H1 (cell line): Measurements from ENCODE around the gene RPS27. TPM values are rescaled to one million over a fixed set of nuclear protein-coding genes. Genes with fewer than 3 reads are reported as not detected.

Source experiments
- CTCF ChIA-PET: fragments of 300-600 bp; sonication (Branson Sonifier 250); formaldehyde crosslinking; loops from one replicate; lab custom pipeline; 2021; ENCODE audit not compliant: partially characterized antibody; lab: Charles Lee
- POLR2A ChIA-PET: fragments of 300-600 bp; sonication (Branson Sonifier 250); formaldehyde crosslinking; loops from one replicate; lab custom pipeline; 2021; ENCODE audit warnings: inconsistent platforms; ENCODE audit not compliant: partially characterized antibody; lab: Charles Lee
- DNase-seq, 2 experiments: peaks; one replicate each; pipeline versions ENCODE4 v3.0.0 to v3.0.0-alpha.2; 2010 to 2022; ENCODE audit warnings: low spot score in 2 of 2, low read depth in 1 of 2, mixed read lengths in 1 of 2
- FAIRE-seq: peaks from 2 replicates; lab custom pipeline; 2011; peaks lifted over from hg19 to GRCh38; lab: Jason Lieb, UNC
- H2AFZ ChIP-seq: 2 replicates; pipeline ENCODE4 v1.8.1; 2012; ENCODE audit warnings: low read length, inconsistent platforms
- H2AK5ac ChIP-seq: 2 replicates; pipeline ENCODE4 v1.6.1; 2013; ENCODE audit warnings: low read depth, low read length
- H2BK120ac ChIP-seq: replicated peaks from 2 replicates; pipeline ENCODE3; 2013; ENCODE audit warnings: low read depth, low read length, inconsistent platforms
- H2BK12ac ChIP-seq: 2 replicates; pipeline ENCODE4 v1.6.1; 2013; ENCODE audit warnings: low read depth, low read length
- H2BK15ac ChIP-seq: 2 replicates; pipeline ENCODE4 v1.6.1; 2013; ENCODE audit warnings: low read length
- H2BK20ac ChIP-seq: 2 replicates; pipeline ENCODE4 v1.6.1; 2013; ENCODE audit warnings: low read length
- H2BK5ac ChIP-seq: 2 replicates; pipeline ENCODE4 v1.6.1; 2013; ENCODE audit warnings: low read depth, low read length
- H3K14ac ChIP-seq: 2 replicates; pipeline ENCODE4 v1.6.1; 2013; ENCODE audit warnings: inconsistent platforms; ENCODE audit not compliant: insufficient read length
- H3K18ac ChIP-seq: 2 replicates; pipeline ENCODE4 v1.6.1; 2013; ENCODE audit warnings: low read length; ENCODE audit errors: extremely low read depth
- H3K23ac ChIP-seq: 2 replicates; pipeline ENCODE4 v1.6.1; 2013; ENCODE audit warnings: inconsistent platforms; ENCODE audit not compliant: insufficient read length
- H3K23me2 ChIP-seq: 2 replicates; pipeline ENCODE4 v1.6.1; 2013; ENCODE audit warnings: low read depth, low read length
- H3K27ac ChIP-seq: 2 replicates; pipeline ENCODE4 v1.6.1; 2011; ENCODE audit warnings: low read depth, low read length, inconsistent platforms
- H3K27me3 ChIP-seq, 4 experiments: replicated peaks in 1 of 4; 1 replicate in 1 of 4; 2 replicates in 3 of 4; pipeline versions ENCODE4 v1.6.1 to v1.8.1; 2011 to 2013; ENCODE audit warnings: low read length in 3 of 4, mild to moderate bottlenecking in 3 of 4, inconsistent platforms in 2 of 4, mixed read lengths in 2 of 4, moderate library complexity in 1 of 4; ENCODE audit not compliant: control insufficient read depth in 3 of 4, insufficient read depth in 3 of 4; ENCODE audit errors: extremely low read depth in 1 of 4
- H3K36me3 ChIP-seq, 4 experiments: 2 replicates each; pipeline versions ENCODE4 v1.6.1 to v1.8.1; 2011 to 2013; ENCODE audit warnings: mild to moderate bottlenecking in 4 of 4, low read length in 3 of 4, moderate library complexity in 2 of 4, control low read depth in 1 of 4, inconsistent platforms in 1 of 4; ENCODE audit not compliant: insufficient read depth in 4 of 4, control insufficient read depth in 2 of 4
- H3K4ac ChIP-seq: replicated peaks from 2 replicates; pipeline ENCODE3; 2013; ENCODE audit warnings: low read length, low read depth, mixed read lengths, inconsistent platforms; ENCODE audit not compliant: insufficient read length
- H3K4me1 ChIP-seq, 4 experiments: replicated peaks in 1 of 4; 1 replicate in 1 of 4; 2 replicates in 3 of 4; pipeline versions ENCODE4 v1.6.1 to v1.8.1; 2011 to 2013; ENCODE audit warnings: low read length in 3 of 4, inconsistent platforms in 2 of 4, mixed read lengths in 1 of 4; ENCODE audit not compliant: insufficient read depth in 4 of 4, control insufficient read depth in 3 of 4
- H3K4me2 ChIP-seq, 2 experiments: 2 replicates each; pipeline versions ENCODE4 v1.6.1 to v1.8.1; 2011 to 2013; ENCODE audit warnings: low read depth in 2 of 2, low read length in 2 of 2, control low read depth in 1 of 2, inconsistent platforms in 1 of 2, mild to moderate bottlenecking in 1 of 2; ENCODE audit not compliant: insufficient read depth in 1 of 2
- H3K4me3 ChIP-seq, 4 experiments: fragments of 200-600, 300-600 bp in 1 of 4; sonication (generic), shearing (Covaris generic), sonication (Bioruptor Twin) in 1 of 4; 2 replicates each; pipeline versions ENCODE4 v1.5.1 to v1.8.1; 2011 to 2016; ENCODE audit warnings: low read length in 4 of 4, low read depth in 3 of 4, control low read depth in 2 of 4, inconsistent platforms in 2 of 4, mild to moderate bottlenecking in 2 of 4, mixed read lengths in 1 of 4, moderate library complexity in 1 of 4; ENCODE audit not compliant: insufficient read depth in 2 of 4; ENCODE audit errors: extremely low read depth in 1 of 4
- H3K56ac ChIP-seq: replicated peaks from 2 replicates; pipeline ENCODE3; 2013; ENCODE audit warnings: low read depth, mild to moderate bottlenecking, mixed read lengths, low read length, inconsistent platforms; ENCODE audit not compliant: insufficient read length
- H3K79me1 ChIP-seq: 2 replicates; pipeline ENCODE4 v1.6.1; 2013; ENCODE audit warnings: low read depth, low read length, control low read depth
- H3K79me2 ChIP-seq, 2 experiments: 2 replicates each; pipeline versions ENCODE4 v1.6.1 to v1.8.1; 2012 to 2013; ENCODE audit warnings: low read length in 2 of 2, mild to moderate bottlenecking in 2 of 2, inconsistent platforms in 1 of 2; ENCODE audit not compliant: insufficient read depth in 2 of 2, control insufficient read depth in 1 of 2
- H3K9ac ChIP-seq, 4 experiments: replicated peaks in 1 of 4; 1 replicate in 1 of 4; 2 replicates in 3 of 4; pipeline versions ENCODE4 v1.6.1 to v1.8.1; 2011 to 2013; ENCODE audit warnings: low read depth in 3 of 4, low read length in 3 of 4, control low read depth in 2 of 4, mild to moderate bottlenecking in 2 of 4, moderate library complexity in 2 of 4, inconsistent platforms in 1 of 4; ENCODE audit errors: extremely low read depth in 1 of 4
- H3K9me3 ChIP-seq, 2 experiments: 2 replicates each; pipeline versions ENCODE4 v1.6.1 to v1.8.1; 2012 to 2013; ENCODE audit warnings: mild to moderate bottlenecking in 2 of 2, moderate library complexity in 2 of 2, control low read depth in 1 of 2, inconsistent platforms in 1 of 2, low read depth in 1 of 2, low read length in 1 of 2, mixed read lengths in 1 of 2; ENCODE audit not compliant: insufficient read depth in 2 of 2
- H4K20me1 ChIP-seq, 2 experiments: replicated peaks in 1 of 2; 2 replicates each; pipeline versions ENCODE3 to v1.8.1; 2011 to 2013; ENCODE audit warnings: inconsistent platforms in 2 of 2, low read length in 2 of 2, mild to moderate bottlenecking in 1 of 2; ENCODE audit not compliant: insufficient read depth in 2 of 2, control insufficient read depth in 1 of 2
- H4K5ac ChIP-seq: 2 replicates; pipeline ENCODE4 v1.6.1; 2013; ENCODE audit warnings: low read length, low read depth, mixed read lengths, inconsistent platforms; ENCODE audit not compliant: insufficient read length
- H4K8ac ChIP-seq: 2 replicates; pipeline ENCODE4 v1.8.0; 2013; ENCODE audit warnings: mild to moderate bottlenecking, moderate library complexity, low read length, inconsistent platforms; ENCODE audit not compliant: insufficient read depth; ENCODE audit errors: extremely low read depth
- H4K91ac ChIP-seq: replicated peaks from 2 replicates; pipeline ENCODE3; 2013; ENCODE audit warnings: low read length, mixed read lengths, inconsistent platforms; ENCODE audit not compliant: insufficient read length
- BCL11A ChIP-seq, 2 experiments: IDR thresholded peaks; one replicate each; pipeline ENCODE4 v1.6.1; 2011; ENCODE audit warnings: low read depth in 2 of 2, low read length in 2 of 2, mild to moderate bottlenecking in 2 of 2
- EP300 ChIP-seq, 2 experiments: IDR thresholded peaks; 1 replicate in 1 of 2; 2 replicates in 1 of 2; pipeline ENCODE4 v1.6.1; 2011 to 2012; ENCODE audit warnings: low read depth in 2 of 2, low read length in 2 of 2, mild to moderate bottlenecking in 2 of 2, borderline replicate concordance in 1 of 2, inconsistent platforms in 1 of 2, moderate library complexity in 1 of 2
- KDM5A ChIP-seq: fragments of 200-600 bp; IDR thresholded peaks from 2 replicates; pipeline ENCODE4 v1.7.1; 2012; ENCODE audit warnings: mild to moderate bottlenecking, low read length, inconsistent platforms, mixed read lengths
- MAFK ChIP-seq: IDR thresholded peaks from 2 replicates; pipeline ENCODE4 v1.6.1; 2012; ENCODE audit warnings: low read depth, mild to moderate bottlenecking, improper control_type of control experiment, low read length
- NANOG ChIP-seq: IDR thresholded peaks from 2 replicates; pipeline ENCODE4 v1.6.1; 2011; ENCODE audit warnings: low read length, low read depth, mild to moderate bottlenecking, inconsistent platforms; ENCODE audit not compliant: insufficient read depth, poor library complexity, severe bottlenecking
- PHF8 ChIP-seq: fragments of 200-600 bp; sonication (generic); conservative IDR thresholded peaks from 2 replicates; pipeline ENCODE4 v1.7.1; 2012; ENCODE audit warnings: low read depth, mild to moderate bottlenecking, inconsistent platforms, low read length, moderate library complexity
- POLR2A ChIP-seq, 2 experiments: IDR thresholded peaks; 1 replicate in 1 of 2; 2 replicates in 1 of 2; pipeline ENCODE4 v1.6.1; 2011; ENCODE audit warnings: low read depth in 2 of 2, low read length in 2 of 2, mild to moderate bottlenecking in 2 of 2; ENCODE audit errors: control extremely low read depth in 1 of 2
- RFX5 ChIP-seq: IDR thresholded peaks from 2 replicates; pipeline ENCODE4 v1.6.1; 2011; ENCODE audit warnings: low read depth, low read length, improper control_type of control experiment, borderline replicate concordance
- RNF2 ChIP-seq: fragments of 200-900, 300-1000 bp; sonication (generic); IDR thresholded peaks from 2 replicates; pipeline ENCODE4 v1.7.1; 2016; ENCODE audit warnings: borderline replicate concordance, low read depth, mild to moderate bottlenecking, antibody characterized with exemption, low read length; ENCODE audit not compliant: poor library complexity, severe bottlenecking; ENCODE audit errors: missing control alignments
- SP1 ChIP-seq: IDR thresholded peaks from 2 replicates; pipeline ENCODE4 v1.6.1; 2011; ENCODE audit warnings: low read depth, low read length
- SUZ12 ChIP-seq: fragments of 200-600 bp; sonication (generic); IDR thresholded peaks from 2 replicates; pipeline ENCODE4 v1.6.1; 2012; ENCODE audit warnings: mild to moderate bottlenecking, inconsistent platforms, low read length, moderate library complexity, mixed read lengths
- YY1 ChIP-seq: IDR thresholded peaks from 2 replicates; pipeline ENCODE4 v1.6.1; 2011; ENCODE audit warnings: low read depth, mild to moderate bottlenecking, low read length
- WGBS, 2 experiments: shearing (Covaris generic) in 1 of 2; methylation state at CpG; one replicate each; pipeline versions ENCODE4 v1.1.6 to v1.1.7; 2013 to 2015; ENCODE audit warnings: low lambda C conversion rate in 2 of 2, mixed read lengths in 2 of 2, inconsistent platforms in 1 of 2, low coverage in 1 of 2, missing lambda C conversion rate in 1 of 2; ENCODE audit not compliant: insufficient replicate concordance in 2 of 2, insufficient coverage in 1 of 2, insufficient read length in 1 of 2; ENCODE audit errors: extremely low coverage in 1 of 2, missing lambda C conversion rate in 1 of 2; 5-methylcytosine and 5-hydroxymethylcytosine counted together
- polyA plus RNA-seq, 7 experiments: library from polyadenylated mRNA; depleted of rRNA in 3 of 7; stranded (reverse) in 5 of 7; unstranded in 2 of 7; fragments of >200 nt in 5 of 7; fragments of 200-250 nt in 2 of 7; gene quantifications; 1 replicate in 5 of 7; 2 replicates in 1 of 7; 4 replicates in 1 of 7; pipeline versions ENCODE4 v1.2.1 to v1.2.3, GENCODE V29; 2011 to 2013; ENCODE audit warnings: missing spikeins in 2 of 7, mixed read lengths in 2 of 7
- total RNA-seq: library from RNA; stranded (reverse); fragmentation: NEBNext Ultra II Directional; extraction: Animal tissue kit (Norgen Biotek cat#: 25700); gene quantifications from 2 replicates; pipeline ENCODE4 v1.2.1, GENCODE V29; 2021
- TF ChIP-seq, protein P1 (sequence below): IDR thresholded peaks from 2 replicates; pipeline ENCODE4 v1.6.1; 2011; ENCODE audit warnings: low read depth, mild to moderate bottlenecking, low read length; ENCODE audit not compliant: insufficient read depth

Gene RPS27
- total and polyA plus RNA-seq, 2 of the 8 experiments (the other 6 are each of a cell fraction or from before 2014, with no cell fraction given): 1,810 to 3,155 TPM

DNA sequence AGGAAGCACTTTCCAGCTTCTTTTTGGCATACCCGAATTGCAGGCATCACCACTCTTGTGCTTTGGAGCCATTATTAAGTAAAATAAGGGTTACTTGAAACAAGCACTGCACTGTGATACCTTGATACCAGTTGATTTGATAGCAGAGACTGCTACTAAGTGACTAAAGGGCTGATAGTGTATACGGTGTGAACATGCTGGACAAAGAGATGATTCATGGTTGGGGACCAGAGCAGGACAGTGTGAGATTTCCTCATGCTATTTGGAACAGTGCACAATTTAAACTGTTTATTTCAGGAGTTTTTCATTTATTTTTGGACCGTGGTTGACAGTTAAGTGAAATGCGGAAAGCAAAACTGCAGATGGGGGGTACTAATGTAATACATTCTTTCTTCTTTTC lies 9.9 kb downstream of the RPS27 start:
- WGBS, 2 experiments: 91% methylated on average over 4 of the region's 4 CpGs; no CpG with 5 or more reads in 1 of the 2 experiments
- CTCF ChIA-PET: interaction anchor here (0.9 to 1.2 kb wide), 2 partner anchors 9 to 39 kb away, joined by 3 to 5 read pairs; no protein-coding TSS in a partner anchor
- no peak overlapping the region for H4K8ac ChIP-seq
- TF ChIP-seq RNF2: no peak
- no peak for TF ChIP-seq POLR2A (IDR thresholded peaks at IDR 0.05; ENCODE audit: control extremely low read depth in 1 of 2, low read depth in 2 of 2, low read length in 2 of 2)
- TF ChIP-seq RFX5: no peak
- TF ChIP-seq YY1: no peak
- no peak for TF ChIP-seq PHF8
- TF ChIP-seq KDM5A: no peak
- TF ChIP-seq BCL11A (IDR thresholded peaks at IDR 0.05; ENCODE audit: low read depth in 2 of 2, low read length in 2 of 2): no peak
- no peak for TF ChIP-seq SP1
- TF ChIP-seq, protein P1, sequence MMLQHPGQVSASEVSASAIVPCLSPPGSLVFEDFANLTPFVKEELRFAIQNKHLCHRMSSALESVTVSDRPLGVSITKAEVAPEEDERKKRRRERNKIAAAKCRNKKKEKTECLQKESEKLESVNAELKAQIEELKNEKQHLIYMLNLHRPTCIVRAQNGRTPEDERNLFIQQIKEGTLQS: no peak
- TF ChIP-seq SUZ12: no peak
- no peak for TF ChIP-seq NANOG
- no peak for TF ChIP-seq EP300 (IDR thresholded peaks at IDR 0.05; ENCODE audit: borderline replicate concordance in 1 of 2, low read depth in 2 of 2, low read length in 2 of 2)
- no peak for TF ChIP-seq MAFK

More for the DNA sequence above, 9.9 kb downstream of the RPS27 start:
- Histone ChIP-seq H3K4me1 (no peaks in the 10 kb centered on the region), H3K36me3 (peaks cover 0 to 5% (median 2%) of the 10 kb centered on the region in 4 experiments; a peak in 5 of 8 replicates), H3K79me2 (no peaks in the 10 kb centered on the region), H2BK120ac (no peak overlapping the region), H3K23ac (no peak overlapping the region), H2AK5ac (no peak overlapping the region), H2AFZ (no peak overlapping the region), H4K20me1 (peaks cover 0 to 2% of the 10 kb centered on the region in 2 experiments), H3K23me2 (no peaks in the 10 kb centered on the region), H3K9me3 (peaks cover 0 to 3% of the 10 kb centered on the region in 2 experiments; a peak in 1 of 4 replicates), H4K91ac (no peak overlapping the region), H3K27me3 (no peaks in the 10 kb centered on the region), H3K79me1 (no peaks in the 10 kb centered on the region), H3K4me2 (no peak overlapping the region), H3K14ac (no peak overlapping the region), H3K27ac (no peak overlapping the region), H4K5ac (no peak overlapping the region), H2BK5ac (no peak overlapping the region), H2BK15ac (no peak overlapping the region), H3K18ac (no peak overlapping the region), H2BK12ac (no peak overlapping the region), H2BK20ac (no peak overlapping the region), H3K56ac (no peak overlapping the region), H3K9ac (no peak overlapping the region), H3K4ac (no peak overlapping the region), H3K4me3 (no peak overlapping the region)
- POLR2A ChIA-PET: interaction anchor here (1.1 to 8.2 kb wide), 5 partner anchors 9 to 157 kb away, joined by 3 to 137 read pairs (median 3); partner anchors contain the start of genes RAB13 and RPS27
- no peak for FAIRE-seq
- DNase-seq: no peak
